SK-N-SH treated with all-trans-retinoic acid at 6 μM for 48 hours (cell line): ENCODE data around the gene SCAPER.

Experiments used
- ATAC-seq: fragments of 200-7000 bp; cut with Tn5 transposase; 3 replicates; pipeline ENCODE4 v1.9.1; 2020; ENCODE audit warnings: mild to moderate bottlenecking, moderate library complexity
- ARNTL ChIP-seq: fragments of 450-650 bp; formaldehyde crosslinking; IDR thresholded peaks from 2 replicates; pipeline ENCODE4 v1.5.0; 2020; ENCODE audit warnings: low read depth, mild to moderate bottlenecking, moderate library complexity, borderline replicate concordance
- CSDC2 ChIP-seq: fragments of 250-450 bp; sonication (Bioruptor Pico); IDR thresholded peaks from 2 replicates; pipeline ENCODE4 v1.5.0; 2020; ENCODE audit warnings: mild to moderate bottlenecking, moderate library complexity
- CSRNP3 ChIP-seq: fragments of 250-450 bp; sonication (Bioruptor Pico); IDR thresholded peaks from 2 replicates; pipeline ENCODE4 v1.5.1; 2021; ENCODE audit warnings: mild to moderate bottlenecking, moderate library complexity
- ESRRG ChIP-seq: fragments of 250-450 bp; sonication (Bioruptor Pico); IDR thresholded peaks from 2 replicates; pipeline ENCODE4 v1.6.1; 2021; ENCODE audit warnings: mild to moderate bottlenecking
- GLIS3 ChIP-seq: fragments of 250-450 bp; sonication (Bioruptor Pico); IDR thresholded peaks from 2 replicates; pipeline ENCODE4 v1.5.0; 2020; ENCODE audit warnings: mild to moderate bottlenecking, moderate library complexity
- ISL1 ChIP-seq: fragments of 250-450 bp; sonication (Bioruptor Pico); IDR thresholded peaks from 2 replicates; pipeline ENCODE4 v2.1.2; 2022; ENCODE audit warnings: mild to moderate bottlenecking, moderate library complexity
- OSR1 ChIP-seq: fragments of 250-450 bp; sonication (Bioruptor Pico); IDR thresholded peaks from 2 replicates; pipeline ENCODE4 v1.8.0; 2022; ENCODE audit warnings: moderate library complexity, mild to moderate bottlenecking, inconsistent platforms
- PPARA ChIP-seq: fragments of 250-450 bp; sonication (Bioruptor Pico); IDR thresholded peaks from 2 replicates; pipeline ENCODE4 v1.5.0; 2020; ENCODE audit warnings: mild to moderate bottlenecking, borderline replicate concordance
- RARB ChIP-seq: fragments of 250-450 bp; sonication (Bioruptor Pico); IDR thresholded peaks from 2 replicates; pipeline ENCODE4 v1.8.0; 2021; ENCODE audit warnings: mild to moderate bottlenecking, moderate library complexity
- SNAI2 ChIP-seq: fragments of 250-450 bp; sonication (Bioruptor Pico); IDR thresholded peaks from 2 replicates; pipeline ENCODE4 v1.5.0; 2020; ENCODE audit warnings: mild to moderate bottlenecking, moderate library complexity
- TOX ChIP-seq: fragments of 250-450 bp; sonication (Bioruptor Pico); IDR thresholded peaks from 2 replicates; pipeline ENCODE4 v1.8.0; 2021; ENCODE audit warnings: mild to moderate bottlenecking, moderate library complexity, borderline replicate concordance
- TSHZ2 ChIP-seq: fragments of 250-450 bp; sonication (Bioruptor Pico); IDR thresholded peaks from 2 replicates; pipeline ENCODE4 v1.5.0; 2020; ENCODE audit warnings: mild to moderate bottlenecking, moderate library complexity
- ZC3H10 ChIP-seq: fragments of 250-450 bp; sonication (Bioruptor Pico); IDR thresholded peaks from 2 replicates; pipeline ENCODE4 v1.5.1; 2021; ENCODE audit warnings: mild to moderate bottlenecking, moderate library complexity
- ZFP3 ChIP-seq: fragments of 250-450 bp; sonication (Bioruptor Pico); IDR thresholded peaks from 2 replicates; pipeline ENCODE4 v1.5.0; 2020; ENCODE audit warnings: mild to moderate bottlenecking, moderate library complexity
- ZFP30 ChIP-seq: fragments of 450-650 bp; formaldehyde crosslinking; IDR thresholded peaks from 2 replicates; pipeline ENCODE4 v1.5.0; 2022; ENCODE audit warnings: mild to moderate bottlenecking, moderate library complexity
- ZNF565 ChIP-seq: fragments of 450-650 bp; formaldehyde crosslinking; conservative IDR thresholded peaks from 2 replicates; pipeline ENCODE4 v1.5.0; 2020; ENCODE audit warnings: low read depth, mild to moderate bottlenecking, moderate library complexity
- ZNF70 ChIP-seq: fragments of 450-650 bp; formaldehyde crosslinking; IDR thresholded peaks from 2 replicates; pipeline ENCODE4 v1.5.0; 2020; ENCODE audit warnings: mild to moderate bottlenecking, moderate library complexity
- ZNF8 ChIP-seq: fragments of 450-650 bp; formaldehyde crosslinking; IDR thresholded peaks from 2 replicates; pipeline ENCODE4 v1.5.0; 2020; ENCODE audit warnings: mild to moderate bottlenecking, moderate library complexity
- TF ChIP-seq, protein P1 (sequence below): fragments of 250-450 bp; sonication (Bioruptor Pico); IDR thresholded peaks from 2 replicates; pipeline ENCODE4 v1.8.0; 2021; ENCODE audit warnings: low read depth, mild to moderate bottlenecking, moderate library complexity, borderline replicate concordance
- TF ChIP-seq, protein P2 (sequence below): fragments of 250-450 bp; sonication (Bioruptor Pico); IDR thresholded peaks from 2 replicates; pipeline ENCODE4 v1.5.1; 2020; ENCODE audit warnings: low read depth, mild to moderate bottlenecking, moderate library complexity
- TF ChIP-seq, protein P3 (sequence below): fragments of 250-450 bp; sonication (Bioruptor Pico); IDR thresholded peaks from 2 replicates; pipeline ENCODE4 v1.8.0; 2020; ENCODE audit warnings: mild to moderate bottlenecking, moderate library complexity, borderline replicate concordance

SCAPER gene

GRCh38 chr15:76344893-76345582 lies 560.1 kb downstream of the SCAPER start:
- no peak for ATAC-seq
- no peak for TF ChIP-seq ZFP3 (CRISPR knock-in tag)
- no peak for TF ChIP-seq ZC3H10 (CRISPR knock-in tag)
- TF ChIP-seq, protein P1, sequence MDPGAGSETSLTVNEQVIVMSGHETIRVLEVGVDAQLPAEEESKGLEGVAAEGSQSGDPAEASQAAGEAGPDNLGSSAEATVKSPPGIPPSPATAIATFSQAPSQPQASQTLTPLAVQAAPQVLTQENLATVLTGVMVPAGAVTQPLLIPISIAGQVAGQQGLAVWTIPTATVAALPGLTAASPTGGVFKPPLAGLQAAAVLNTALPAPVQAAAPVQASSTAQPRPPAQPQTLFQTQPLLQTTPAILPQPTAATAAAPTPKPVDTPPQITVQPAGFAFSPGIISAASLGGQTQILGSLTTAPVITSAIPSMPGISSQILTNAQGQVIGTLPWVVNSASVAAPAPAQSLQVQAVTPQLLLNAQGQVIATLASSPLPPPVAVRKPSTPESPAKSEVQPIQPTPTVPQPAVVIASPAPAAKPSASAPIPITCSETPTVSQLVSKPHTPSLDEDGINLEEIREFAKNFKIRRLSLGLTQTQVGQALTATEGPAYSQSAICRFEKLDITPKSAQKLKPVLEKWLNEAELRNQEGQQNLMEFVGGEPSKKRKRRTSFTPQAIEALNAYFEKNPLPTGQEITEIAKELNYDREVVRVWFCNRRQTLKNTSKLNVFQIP (CRISPR knock-in tag), result no peak
- no peak for TF ChIP-seq TSHZ2 (CRISPR knock-in tag)
- TF ChIP-seq ESRRG (CRISPR knock-in tag), result no peak
- TF ChIP-seq, protein P2, sequence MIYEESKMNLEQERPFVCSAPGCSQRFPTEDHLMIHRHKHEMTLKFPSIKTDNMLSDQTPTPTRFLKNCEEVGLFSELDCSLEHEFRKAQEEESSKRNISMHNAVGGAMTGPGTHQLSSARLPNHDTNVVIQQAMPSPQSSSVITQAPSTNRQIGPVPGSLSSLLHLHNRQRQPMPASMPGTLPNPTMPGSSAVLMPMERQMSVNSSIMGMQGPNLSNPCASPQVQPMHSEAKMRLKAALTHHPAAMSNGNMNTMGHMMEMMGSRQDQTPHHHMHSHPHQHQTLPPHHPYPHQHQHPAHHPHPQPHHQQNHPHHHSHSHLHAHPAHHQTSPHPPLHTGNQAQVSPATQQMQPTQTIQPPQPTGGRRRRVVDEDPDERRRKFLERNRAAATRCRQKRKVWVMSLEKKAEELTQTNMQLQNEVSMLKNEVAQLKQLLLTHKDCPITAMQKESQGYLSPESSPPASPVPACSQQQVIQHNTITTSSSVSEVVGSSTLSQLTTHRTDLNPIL, result no peak
- TF ChIP-seq ISL1, result no peak
- no peak for TF ChIP-seq TOX (CRISPR knock-in tag)
- no peak for TF ChIP-seq ZNF8 (CRISPR knock-in tag)
- TF ChIP-seq, protein P3, sequence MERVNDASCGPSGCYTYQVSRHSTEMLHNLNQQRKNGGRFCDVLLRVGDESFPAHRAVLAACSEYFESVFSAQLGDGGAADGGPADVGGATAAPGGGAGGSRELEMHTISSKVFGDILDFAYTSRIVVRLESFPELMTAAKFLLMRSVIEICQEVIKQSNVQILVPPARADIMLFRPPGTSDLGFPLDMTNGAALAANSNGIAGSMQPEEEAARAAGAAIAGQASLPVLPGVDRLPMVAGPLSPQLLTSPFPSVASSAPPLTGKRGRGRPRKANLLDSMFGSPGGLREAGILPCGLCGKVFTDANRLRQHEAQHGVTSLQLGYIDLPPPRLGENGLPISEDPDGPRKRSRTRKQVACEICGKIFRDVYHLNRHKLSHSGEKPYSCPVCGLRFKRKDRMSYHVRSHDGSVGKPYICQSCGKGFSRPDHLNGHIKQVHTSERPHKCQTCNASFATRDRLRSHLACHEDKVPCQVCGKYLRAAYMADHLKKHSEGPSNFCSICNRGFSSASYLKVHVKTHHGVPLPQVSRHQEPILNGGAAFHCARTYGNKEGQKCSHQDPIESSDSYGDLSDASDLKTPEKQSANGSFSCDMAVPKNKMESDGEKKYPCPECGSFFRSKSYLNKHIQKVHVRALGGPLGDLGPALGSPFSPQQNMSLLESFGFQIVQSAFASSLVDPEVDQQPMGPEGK (CRISPR knock-in tag), result no peak
- no peak for TF ChIP-seq ZNF565
- no peak for TF ChIP-seq CSRNP3 (CRISPR knock-in tag)
- TF ChIP-seq RARB, result no peak
- TF ChIP-seq CSDC2 (CRISPR knock-in tag), result no peak
- TF ChIP-seq ZNF70, result no peak
- no peak for TF ChIP-seq GLIS3 (CRISPR knock-in tag)
- TF ChIP-seq ARNTL (CRISPR knock-in tag), result no peak

GRCh38 chr15:76343313-76343996 lies 561.7 kb downstream of the SCAPER start:
- no peak for TF ChIP-seq RARB
- TF ChIP-seq, protein P1 (CRISPR knock-in tag), result no peak
- no peak for TF ChIP-seq ZNF70
- no peak for TF ChIP-seq OSR1
- TF ChIP-seq, protein P2, result no peak
- TF ChIP-seq TSHZ2 (CRISPR knock-in tag), result no peak
- no peak for TF ChIP-seq SNAI2 (CRISPR knock-in tag)
- no peak for TF ChIP-seq ISL1
- TF ChIP-seq ESRRG (CRISPR knock-in tag), result no peak
- no peak for TF ChIP-seq ZFP30 (CRISPR knock-in tag)
- no peak for TF ChIP-seq ZFP3 (CRISPR knock-in tag)
- TF ChIP-seq PPARA, result no peak
- TF ChIP-seq ARNTL (CRISPR knock-in tag), result no peak
- no peak for TF ChIP-seq ZC3H10 (CRISPR knock-in tag)
- ATAC-seq, result no peak
